ENCODE data around the gene ATG7.
"Not testable (repeated sequence)": the region's sequence is repeated elsewhere in the genome, so short reads cannot be mapped to it uniquely, and the experiment has no call there.

Gene ATG7

GRCh38 chr3:11514191-11514821 lies 242.1 kb downstream of the ATG7 start:
- DNase-seq, result no peak

- DNase-seq, result no peak
These were observed 245.4 kb downstream of the ATG7 start for GRCh38 chr3:11517601-11518000.

GRCh38 chr3:11521167-11521566 lies 249.0 kb downstream of the ATG7 start:
- DNase-seq, result no peak

- DNase-seq, result no peak
These were observed 250.2 kb downstream of the ATG7 start for GRCh38 chr3:11522398-11522715.

- DNase-seq, result no peak
These were observed 250.9 kb downstream of the ATG7 start for GRCh38 chr3:11522953-11523571.

- DNase-seq, result no peak
These were observed 251.4 kb downstream of the ATG7 start for GRCh38 chr3:11523572-11524101.

GRCh38 chr3:11526121-11526520 lies 253.9 kb downstream of the ATG7 start:
- DNase-seq, result not testable (repeated sequence)

GRCh38 chr3:11529281-11529680 lies 257.1 kb downstream of the ATG7 start:
- DNase-seq, result no peak

- DNase-seq, result peak; percentile 53
These were observed 258.0 kb downstream of the ATG7 start for GRCh38 chr3:11530153-11530721.

GRCh38 chr3:11532931-11533391 lies 260.8 kb downstream of the ATG7 start:
- DNase-seq, result no peak

- no peak for DNase-seq
These were observed 262.0 kb downstream of the ATG7 start for GRCh38 chr3:11534011-11534792.

GRCh38 chr3:11534793-11535101 lies 262.6 kb downstream of the ATG7 start:
- DNase-seq, result no peak

- no peak for DNase-seq
These were observed 263.2 kb downstream of the ATG7 start for GRCh38 chr3:11535243-11535960.

- DNase-seq, result no peak
These were observed 264.1 kb downstream of the ATG7 start for GRCh38 chr3:11536132-11536935.

GRCh38 chr3:11536936-11537612 lies 264.9 kb downstream of the ATG7 start:
- no peak for DNase-seq

- no peak for DNase-seq
These were observed 266.4 kb downstream of the ATG7 start for GRCh38 chr3:11538581-11538980.

- no peak for DNase-seq
These were observed 267.0 kb downstream of the ATG7 start for GRCh38 chr3:11539218-11539617.

GRCh38 chr3:11539677-11540076 lies 267.5 kb downstream of the ATG7 start:
- DNase-seq, result no peak

- no peak for DNase-seq
These were observed 269.4 kb downstream of the ATG7 start for GRCh38 chr3:11541321-11542303.

- no peak for DNase-seq
These were observed 270.4 kb downstream of the ATG7 start for GRCh38 chr3:11542551-11542950.
